GM18508 (cell line): ENCODE data around the gene FUT9.

Source experiments
- ATAC-seq: cut with Tn5 transposase; IDR thresholded peaks from one replicate; pipeline ENCODE4 v1.9.1; 2021; ENCODE audit warnings: moderate number of reproducible peaks; ENCODE audit not compliant: insufficient read depth, unreplicated experiment

FUT9 gene

GRCh38 chr6:96164802-96165201 is 149.0 kb downstream of the FUT9 start:
- ATAC-seq = no peak

GRCh38 chr6:96171112-96171511 is 155.3 kb downstream of the FUT9 start:
- no peak for ATAC-seq

GRCh38 chr6:96184798-96185197 is 169.0 kb downstream of the FUT9 start:
- no peak for ATAC-seq

GRCh38 chr6:96186094-96186493 is 170.3 kb downstream of the FUT9 start:
- no peak for ATAC-seq

GRCh38 chr6:96186516-96187195 is 170.9 kb downstream of the FUT9 start:
- ATAC-seq = no peak

GRCh38 chr6:96194675-96195074 is 178.9 kb downstream of the FUT9 start:
- no peak for ATAC-seq

GRCh38 chr6:96195272-96195671 is 179.5 kb downstream of the FUT9 start:
- no peak for ATAC-seq

GRCh38 chr6:96196633-96197032 is 180.9 kb downstream of the FUT9 start:
- ATAC-seq = no peak

- ATAC-seq = no peak
These were observed 181.5 kb downstream of the FUT9 start for GRCh38 chr6:96197241-96197640.

GRCh38 chr6:96202571-96202970 is 186.8 kb downstream of the FUT9 start:
- no peak for ATAC-seq

- ATAC-seq = no peak
These were observed 195.6 kb downstream of the FUT9 start for GRCh38 chr6:96211341-96211740.

GRCh38 chr6:96212066-96212465 is 196.3 kb downstream of the FUT9 start:
- no peak for ATAC-seq

- no peak for ATAC-seq
These were observed 198.0 kb downstream of the FUT9 start for GRCh38 chr6:96213784-96214183.

- no peak for ATAC-seq
These were observed 207.9 kb downstream of the FUT9 start for GRCh38 chr6:96223695-96224094.

- ATAC-seq = no peak
These were observed 211.4 kb downstream of the FUT9 start for GRCh38 chr6:96227135-96227534.

GRCh38 chr6:96234444-96234843 is 218.7 kb downstream of the FUT9 start:
- no peak for ATAC-seq

GRCh38 chr6:96235927-96236326 is 220.2 kb downstream of the FUT9 start:
- no peak for ATAC-seq

GRCh38 chr6:96236471-96236870 is 220.7 kb downstream of the FUT9 start:
- ATAC-seq = no peak

GRCh38 chr6:96237638-96238347 is 222.0 kb downstream of the FUT9 start:
- ATAC-seq = no peak

- no peak for ATAC-seq
These were observed 230.8 kb downstream of the FUT9 start for GRCh38 chr6:96246563-96246962.

- ATAC-seq = no peak
These were observed 234.0 kb downstream of the FUT9 start for GRCh38 chr6:96249755-96250154.

- ATAC-seq = no peak
These were observed 242.0 kb downstream of the FUT9 start for GRCh38 chr6:96257751-96258150.
